K562 (cell line): ENCODE results near the gene SRP9. TPM values are rescaled to one million over a fixed set of nuclear protein-coding genes. Genes with fewer than 3 reads are reported as not detected.

Source experiments
- ATF6 ChIP-seq: sonication (generic); formaldehyde crosslinking; IDR thresholded peaks from 2 replicates; pipeline ENCODE4 v1.4.0; 2020; ENCODE audit warnings: mild to moderate bottlenecking, missing genetic modification reagents
- CAMTA2 ChIP-seq: fragments of 250-450 bp; sonication (Bioruptor Pico); conservative IDR thresholded peaks from 2 replicates; pipeline ENCODE4 v1.5.1; 2022
- CUX1 ChIP-seq: fragments of 200-800 bp; sonication (Bioruptor generic); IDR thresholded peaks from 2 replicates; pipeline ENCODE4 v1.6.1; 2016; ENCODE audit warnings: missing genetic modification characterization, missing compliant biosample characterization
- ESRRB ChIP-seq: fragments of 250-450 bp; sonication (Bioruptor Pico); IDR thresholded peaks from 2 replicates; pipeline ENCODE4 v1.5.0; 2020; ENCODE audit warnings: mild to moderate bottlenecking, moderate library complexity, borderline replicate concordance
- GABPA ChIP-seq: fragments of 200-800 bp; sonication (Bioruptor generic); conservative IDR thresholded peaks from 2 replicates; pipeline ENCODE4 v1.6.1; 2016; ENCODE audit warnings: low read depth, missing genetic modification characterization, missing compliant biosample characterization
- HDAC6 ChIP-seq: IDR thresholded peaks from 2 replicates; pipeline ENCODE4 v1.6.1; 2012; ENCODE audit warnings: low read depth, mild to moderate bottlenecking, control low read depth, inconsistent platforms, low read length, moderate library complexity
- MIER1 ChIP-seq: fragments of 450-650 bp; IDR thresholded peaks from 2 replicates; pipeline ENCODE4 v1.6.1; 2016; ENCODE audit warnings: antibody characterized with exemption, mild to moderate bottlenecking, low read depth
- NEUROD1 ChIP-seq: fragments of 150-350 bp; IDR thresholded peaks from 2 replicates; pipeline ENCODE4 v1.6.1; 2014; ENCODE audit warnings: borderline replicate concordance, low read length, low read depth; ENCODE audit not compliant: partially characterized antibody
- NR0B1 ChIP-seq: fragments of 450-650 bp; IDR thresholded peaks from one replicate; pipeline ENCODE4 v1.6.1; 2018; ENCODE audit warnings: mild to moderate bottlenecking, moderate library complexity; ENCODE audit not compliant: partially characterized antibody
- PURB ChIP-seq: sonication (generic); formaldehyde crosslinking; IDR thresholded peaks from 2 replicates; pipeline ENCODE4 v1.9.0; 2021; ENCODE audit warnings: low read depth, mild to moderate bottlenecking, missing genetic modification reagents
- SPI1 ChIP-seq: IDR thresholded peaks from 2 replicates; pipeline ENCODE4 v1.6.1; 2011; ENCODE audit warnings: low read depth, low read length, control low read depth, borderline replicate concordance
- SRSF3 ChIP-seq: fragments of 200-400 bp; formaldehyde crosslinking; IDR thresholded peaks from 2 replicates; pipeline ENCODE4 v1.6.1; 2016; ENCODE audit warnings: mild to moderate bottlenecking, low read length, moderate library complexity; ENCODE audit not compliant: insufficient read depth
- SUPT5H ChIP-seq: fragments of 450-650 bp; IDR thresholded peaks from 2 replicates; pipeline ENCODE4 v1.6.1; 2016
- polyA plus RNA-seq, 8 experiments: library from polyadenylated mRNA; depleted of rRNA in 4 of 8; stranded (reverse) in 5 of 8; unstranded in 3 of 8; fragments of >200 nt; fragmentation: Nextera tagmentation in 2 of 8; fragmentation: Illumina TruSeq in 1 of 8; extraction: Ambion mirVana in 2 of 8; extraction: Trizol in 1 of 8; gene quantifications; 2 replicates each; pipeline versions ENCODE4 v1.2.1 to v1.2.3, GENCODE V29; 2011 to 2014; ENCODE audit warnings: inconsistent platforms in 1 of 8, missing spikeins in 1 of 8
- total RNA-seq, 7 experiments: library from RNA; depleted of rRNA in 6 of 7; stranded (reverse); fragments of >200 nt in 6 of 7; fragmentation: Illumina TruSeq in 2 of 7; extraction: Trizol in 2 of 7; gene quantifications; 2 replicates each; pipeline versions ENCODE4 v1.2.1 to v1.2.3, GENCODE V29; 2011 to 2021; ENCODE audit warnings: low replicate concordance in 1 of 7

SRP9 gene
- total and polyA plus RNA-seq, 9 of the 15 experiments (the other 6 are each of a cell fraction or from before 2014, with no cell fraction given): 273 to 1,892 (median 668) TPM

- 0 out of 2 replicates have a peak, but pooled peaks have one; percentile 42 for TF ChIP-seq SRSF3
- TF ChIP-seq SPI1: no peak
- TF ChIP-seq SUPT5H: peak; percentile 98
- no peak for TF ChIP-seq ATF6 (CRISPR knock-in tag)
- TF ChIP-seq ESRRB (CRISPR knock-in tag): no peak
- TF ChIP-seq GABPA (tag): peak; percentile 57
- TF ChIP-seq NEUROD1: peak; percentile 88
- no peak for TF ChIP-seq NR0B1
- TF ChIP-seq HDAC6: no peak
- no peak for TF ChIP-seq CUX1 (CRISPR knock-in tag)
- TF ChIP-seq PURB (CRISPR knock-in tag): no peak
- TF ChIP-seq MIER1: no peak
- no peak for TF ChIP-seq CAMTA2
These were observed at the start of gene SRP9 (continued) for GRCh38 chr1:225777583-225778336.
